CD14-positive monocyte (primary cell): ENCODE measurements around the gene TMEM201. TPM values are rescaled to one million over a fixed set of nuclear protein-coding genes. Genes with fewer than 3 reads are reported as not detected.

Experiments used
- DNase-seq, 3 donors: peaks; one replicate each; pipeline ENCODE4 v3.0.0-alpha.2; 2011 to 2022
- H2AFZ ChIP-seq: 2 replicates; pipeline ENCODE4 v1.6.0; 2012; ENCODE audit warnings: mild to moderate bottlenecking, low read depth, low read length, inconsistent platforms; ENCODE audit not compliant: insufficient read depth, poor library complexity, severe bottlenecking
- H3K27ac ChIP-seq, 2 donors: 1 replicate in 1 of 2; 2 replicates in 1 of 2; pipeline ENCODE4 v1.5.1; 2012 to 2013; ENCODE audit warnings: low read length in 2 of 2, control low read depth in 1 of 2, inconsistent platforms in 1 of 2, low read depth in 1 of 2, mild to moderate bottlenecking in 1 of 2
- H3K27me3 ChIP-seq, 2 donors: one replicate each; pipeline versions ENCODE4 v1.6.0 to v1.6.1; 2011 to 2013; ENCODE audit warnings: low read length in 2 of 2; ENCODE audit not compliant: control insufficient read depth in 2 of 2, insufficient read depth in 2 of 2
- H3K36me3 ChIP-seq, 2 donors: replicated peaks in 1 of 2; 1 replicate in 1 of 2; 2 replicates in 1 of 2; pipeline versions ENCODE4 v1.5.1 to v1.6.1; 2012 to 2013; ENCODE audit warnings: low read length in 2 of 2, control low read depth in 1 of 2, inconsistent platforms in 1 of 2, mild to moderate bottlenecking in 1 of 2; ENCODE audit not compliant: insufficient read depth in 2 of 2, control insufficient read depth in 1 of 2
- H3K4me1 ChIP-seq, 2 donors: 1 replicate in 1 of 2; 2 replicates in 1 of 2; pipeline versions ENCODE4 v1.5.1 to v1.6.1; 2012 to 2013; ENCODE audit warnings: low read length in 2 of 2, control low read depth in 1 of 2, inconsistent platforms in 1 of 2, mild to moderate bottlenecking in 1 of 2, moderate library complexity in 1 of 2; ENCODE audit not compliant: insufficient read depth in 2 of 2, control insufficient read depth in 1 of 2
- H3K4me2 ChIP-seq: replicated peaks from 2 replicates; pipeline ENCODE3; 2012; ENCODE audit warnings: low read length, moderate library complexity, mild to moderate bottlenecking; ENCODE audit not compliant: poor library complexity, severe bottlenecking; ENCODE audit errors: extremely low read depth
- H3K4me3 ChIP-seq, 3 experiments: fragments of 200-600 bp in 1 of 3; sonication (generic) in 1 of 3; replicated peaks in 1 of 3; 1 replicate in 2 of 3; 2 replicates in 1 of 3; pipeline ENCODE4 v1.5.1; 2011 to 2013; ENCODE audit warnings: low read length in 3 of 3, mild to moderate bottlenecking in 3 of 3, control low read depth in 2 of 3, low read depth in 2 of 3, inconsistent platforms in 1 of 3, moderate library complexity in 1 of 3
- H3K79me2 ChIP-seq: 2 replicates; pipeline ENCODE4 v1.6.0; 2012; ENCODE audit warnings: mild to moderate bottlenecking, control low read depth, inconsistent platforms, low read length, moderate library complexity; ENCODE audit not compliant: insufficient read depth
- H3K9ac ChIP-seq: 2 replicates; pipeline ENCODE4 v1.6.0; 2017; ENCODE audit warnings: low read length, mild to moderate bottlenecking; ENCODE audit not compliant: insufficient read depth, poor library complexity, severe bottlenecking
- H3K9me3 ChIP-seq, 2 donors: replicated peaks in 1 of 2; 1 replicate in 1 of 2; 2 replicates in 1 of 2; pipeline versions ENCODE4 v1.5.1 to v1.6.1; 2012 to 2013; ENCODE audit warnings: low read length in 2 of 2, control low read depth in 1 of 2; ENCODE audit not compliant: control insufficient read depth in 1 of 2, insufficient read depth in 1 of 2
- H4K20me1 ChIP-seq: 2 replicates; pipeline ENCODE4 v1.6.0; 2012; ENCODE audit warnings: mild to moderate bottlenecking, low read length, control low read depth, moderate library complexity; ENCODE audit not compliant: insufficient read depth
- H3K27ac Mint-ChIP-seq, 7 donors: one replicate each; pipeline ENCODE4 v1.8.0; 2020; ENCODE audit warnings: mild to moderate bottlenecking in 7 of 7, mixed read lengths in 7 of 7, moderate library complexity in 6 of 7, inconsistent platforms in 2 of 7
- H3K27me3 Mint-ChIP-seq, 3 donors: one replicate each; pipeline ENCODE4 v1.8.0; 2021 to 2022; ENCODE audit warnings: low read depth in 3 of 3, mild to moderate bottlenecking in 3 of 3, mixed read lengths in 3 of 3, moderate library complexity in 3 of 3, inconsistent platforms in 1 of 3
- H3K36me3 Mint-ChIP-seq, 2 donors: one replicate each; pipeline ENCODE4 v1.8.0; 2020; ENCODE audit warnings: mixed read lengths in 2 of 2, inconsistent platforms in 1 of 2, mild to moderate bottlenecking in 1 of 2
- H3K4me1 Mint-ChIP-seq: one replicate; pipeline ENCODE4 v1.8.0; 2020; ENCODE audit warnings: mild to moderate bottlenecking, mixed read lengths
- H3K4me3 Mint-ChIP-seq, 2 donors: one replicate each; pipeline ENCODE4 v1.8.0; 2020; ENCODE audit warnings: mild to moderate bottlenecking in 2 of 2, mixed read lengths in 2 of 2, moderate library complexity in 1 of 2
- H3K9me3 Mint-ChIP-seq, 7 donors: one replicate each; pipeline ENCODE4 v1.8.0; 2020 to 2022; ENCODE audit warnings: mixed read lengths in 7 of 7, mild to moderate bottlenecking in 6 of 7, moderate library complexity in 6 of 7, inconsistent platforms in 2 of 7
- CTCF ChIP-seq: fragments of 200-600 bp; IDR thresholded peaks from one replicate; pipeline ENCODE4 v1.8.0; 2022; ENCODE audit warnings: antibody characterized with exemption, mild to moderate bottlenecking
- WGBS: methylation state at CpG from one replicate; pipeline ENCODE4 v1.1.5; 2013; ENCODE audit warnings: missing lambda C conversion rate; ENCODE audit not compliant: insufficient coverage; 5-methylcytosine and 5-hydroxymethylcytosine counted together
- intact Hi-C, 2 donors: fragments of 100-400 bp; cut with micrococcal nuclease; formaldehyde crosslinking; loops; one replicate each; pipeline versions ENCODE4 v1.15.0 to v1.15.1; 2023
- polyA plus RNA-seq, 3 donors: library from polyadenylated mRNA; depleted of rRNA in 1 of 3; unstranded in 2 of 3; stranded (reverse) in 1 of 3; fragments of 300-500 nt in 2 of 3; fragments of >200 nt in 1 of 3; fragmentation: Illumina TruSeq in 2 of 3; gene quantifications; 1 replicate in 2 of 3; 2 replicates in 1 of 3; pipeline ENCODE4 v1.2.3, GENCODE V29; 2012 to 2021

Gene TMEM201
- polyA plus RNA-seq, 3 donors, result 0.37 to 3.7 (median 0.37) TPM

GRCh38 chr1:9539165-9539828 is 49.4 kb upstream of the TMEM201 start, which contains the start of gene SLC25A33:
TSS of gene SLC25A33 (plus strand) at chr1:9539465. CDS start at chr1:9539692, 227 bp downstream.
- Histone ChIP-seq H3K4me1 (peaks cover 26 to 35% of the 10 kb centered on the region in 2 donors), H2AFZ (peak within 1 kb of the TSS; percentile 72), H4K20me1 (peaks cover 41% of the 10 kb centered on the region), H3K4me3 (peak within 1 kb of the TSS; percentile 48 to 87 (median 78)), H3K36me3 (no peaks in the 10 kb centered on the region), H3K27me3 (no peaks in the 10 kb centered on the region), H3K27ac (peak within 1 kb of the TSS; percentile 42 to 75), H3K79me2 (peaks cover 38% of the 10 kb centered on the region), H3K9me3 (peaks cover 0 to 3% of the 10 kb centered on the region in 2 donors), H3K9ac (peak within 1 kb of the TSS; percentile 78), H3K4me2 (peak within 1 kb of the TSS; percentile 98)
- peaks cover 3 to 4% of the 10 kb centered on the region in 2 donors for H3K36me3 Mint-ChIP-seq
- peaks cover 26% of the 10 kb centered on the region for H3K4me1 Mint-ChIP-seq
- WGBS, result under 1% methylated on average over 92 of the region's 92 CpGs
- H3K9me3 Mint-ChIP-seq, result peaks cover 0 to 9% (median 5%) of the 10 kb centered on the region in 7 donors
- peaks cover 0 to 5% (median 0%) of the 10 kb centered on the region in 3 donors for H3K27me3 Mint-ChIP-seq
- peak; percentile 94 to 98 (median 97) for DNase-seq
- no peak for TF ChIP-seq CTCF
- H3K27ac Mint-ChIP-seq, result peak within 1 kb of the TSS; percentile 78 to 91 (median 87)
- peak within 1 kb of the TSS; percentile 90 to 93 for H3K4me3 Mint-ChIP-seq
- intact Hi-C loops, result loop anchor here in 1 of 2 donors (5.0 kb wide), 1 partner anchor 112 kb away; no protein-coding TSS in a partner anchor

GRCh38 chr1:9539829-9540550 is 48.7 kb upstream of the TMEM201 start:
- Mint-ChIP-seq H3K9me3 (peaks cover 0 to 9% (median 5%) of the 10 kb centered on the region in 7 donors), H3K27me3 (peaks cover 0 to 5% (median 0%) of the 10 kb centered on the region in 3 donors), H3K36me3 (peaks cover 3 to 5% of the 10 kb centered on the region in 2 donors), H3K27ac (peak overlapping the region; percentile 78 to 91 (median 87)), H3K4me3 (peak overlapping the region; percentile 90 to 93), H3K4me1 (peaks cover 26% of the 10 kb centered on the region)
- peak; percentile 58 to 71 (median 69) for DNase-seq
- Histone ChIP-seq H3K4me3 (peak overlapping the region; percentile 48 to 87 (median 78)), H3K27me3 (no peaks in the 10 kb centered on the region), H2AFZ (peak overlapping the region; percentile 72), H3K79me2 (peaks cover 45% of the 10 kb centered on the region), H3K27ac (peak overlapping the region; percentile 42 to 75), H3K4me1 (peaks cover 26 to 35% of the 10 kb centered on the region in 2 donors), H3K9me3 (peaks cover 0 to 3% of the 10 kb centered on the region in 2 donors), H4K20me1 (peaks cover 47% of the 10 kb centered on the region), H3K36me3 (no peaks in the 10 kb centered on the region), H3K4me2 (peak overlapping the region; percentile 98), H3K9ac (peak overlapping the region; percentile 78)
- under 1% methylated on average over 51 of the region's 61 CpGs for WGBS
- TF ChIP-seq CTCF, result no peak
- intact Hi-C loops, result loop anchor here in 1 of 2 donors (5.0 kb wide), 1 partner anchor 113 kb away; no protein-coding TSS in a partner anchor
